ENCODE data around the gene STK11IP.

Gene STK11IP

GRCh38 chr2:219637842-219638185 is 40.2 kb downstream of the STK11IP start:
- Histone ChIP-seq H3K27me3 (ENCODE audit: low read length) (no peaks in the 10 kb centered on the region), H3K4me2 (ENCODE audit: low read depth, low read length, poor library complexity, severe bottlenecking) (no peak overlapping the region), H3K27ac (ENCODE audit: low read depth, low read length) (no peak overlapping the region), H3F3A (ENCODE audit: insufficient read depth) (no peaks in the 10 kb centered on the region), H3K9me2 (replicated peaks; ENCODE audit: insufficient read depth, low read length) (no peaks in the 10 kb centered on the region), H3K9me3 (ENCODE audit: insufficient read depth, low read length) (no peaks in the 10 kb centered on the region), H3K36me3 (ENCODE audit: low read length) (no peaks in the 10 kb centered on the region), H3K79me2 (ENCODE audit: insufficient read depth, low read length) (no peaks in the 10 kb centered on the region), H4K20me1 (ENCODE audit: low read depth, low read length) (no peaks in the 10 kb centered on the region), H3K4me3 (ENCODE audit: insufficient read depth, low read length, poor library complexity, severe bottlenecking) (no peak overlapping the region), H2AFZ (ENCODE audit: low read depth, low read length, severe bottlenecking) (no peak overlapping the region), H3K9ac (ENCODE audit: low read length) (no peak overlapping the region)
- no peak for TF ChIP-seq EZH2phosphoT487 (conservative IDR thresholded peaks at IDR 0.05; ENCODE audit: low read length)
- no peak for TF ChIP-seq CTCF (IDR thresholded peaks at IDR 0.05; ENCODE audit: insufficient read depth, low read length, poor library complexity, severe bottlenecking)

GRCh38 chr2:219638217-219638947 is 40.7 kb downstream of the STK11IP start:
- H3K9ac ChIP-seq (ENCODE audit: low read length), result no peak overlapping the region
- H2AFZ ChIP-seq (ENCODE audit: low read depth, low read length, severe bottlenecking), result no peak overlapping the region
- no peak overlapping the region for H3K4me3 ChIP-seq (ENCODE audit: insufficient read depth, low read length, poor library complexity, severe bottlenecking)
- no peaks in the 10 kb centered on the region for H3F3A ChIP-seq (ENCODE audit: insufficient read depth)
- no peaks in the 10 kb centered on the region for H3K36me3 ChIP-seq (ENCODE audit: low read length)
- no peak overlapping the region for H3K4me2 ChIP-seq (ENCODE audit: low read depth, low read length, poor library complexity, severe bottlenecking)
- H3K27ac ChIP-seq (ENCODE audit: low read depth, low read length), result no peak overlapping the region
- TF ChIP-seq EZH2phosphoT487 (conservative IDR thresholded peaks at IDR 0.05; ENCODE audit: low read length), result no peak
- TF ChIP-seq CTCF (IDR thresholded peaks at IDR 0.05; ENCODE audit: insufficient read depth, low read length, poor library complexity, severe bottlenecking), result no peak
- H3K9me2 ChIP-seq (replicated peaks; ENCODE audit: insufficient read depth, low read length), result no peaks in the 10 kb centered on the region
- H3K79me2 ChIP-seq (ENCODE audit: insufficient read depth, low read length), result no peaks in the 10 kb centered on the region
- H3K9me3 ChIP-seq (ENCODE audit: insufficient read depth, low read length), result no peaks in the 10 kb centered on the region
- no peaks in the 10 kb centered on the region for H3K27me3 ChIP-seq (ENCODE audit: low read length)
- no peaks in the 10 kb centered on the region for H4K20me1 ChIP-seq (ENCODE audit: low read depth, low read length)

- H3K79me2 ChIP-seq (ENCODE audit: insufficient read depth, low read length), result no peaks in the 10 kb centered on the region
- no peak overlapping the region for H2AFZ ChIP-seq (ENCODE audit: low read depth, low read length, severe bottlenecking)
- no peak overlapping the region for H3K4me3 ChIP-seq (ENCODE audit: insufficient read depth, low read length, poor library complexity, severe bottlenecking)
- no peaks in the 10 kb centered on the region for H3K36me3 ChIP-seq (ENCODE audit: low read length)
- no peaks in the 10 kb centered on the region for H4K20me1 ChIP-seq (ENCODE audit: low read depth, low read length)
- no peaks in the 10 kb centered on the region for H3K9me3 ChIP-seq (ENCODE audit: insufficient read depth, low read length)
- H3K9ac ChIP-seq (ENCODE audit: low read length), result no peak overlapping the region
- no peaks in the 10 kb centered on the region for H3K27me3 ChIP-seq (ENCODE audit: low read length)
- H3K4me2 ChIP-seq (ENCODE audit: low read depth, low read length, poor library complexity, severe bottlenecking), result no peak overlapping the region
- H3F3A ChIP-seq (ENCODE audit: insufficient read depth), result no peaks in the 10 kb centered on the region
- TF ChIP-seq CTCF (IDR thresholded peaks at IDR 0.05; ENCODE audit: insufficient read depth, low read length, poor library complexity, severe bottlenecking) (no peak), EZH2phosphoT487 (conservative IDR thresholded peaks at IDR 0.05; ENCODE audit: low read length) (no peak)
- H3K27ac ChIP-seq (ENCODE audit: low read depth, low read length), result no peak overlapping the region
- no peaks in the 10 kb centered on the region for H3K9me2 ChIP-seq (replicated peaks; ENCODE audit: insufficient read depth, low read length)
These were observed 41.5 kb downstream of the STK11IP start for GRCh38 chr2:219638948-219639755.
